PC-3 (cell line): ENCODE data around the gene CSK. TPM values are rescaled to one million over a fixed set of nuclear protein-coding genes. Genes with fewer than 3 reads are reported as not detected.

Experiments
- ATAC-seq: fragments of 200-7000 bp; cut with Tn5 transposase; 2 replicates; pipeline ENCODE4 v1.9.1; 2020; ENCODE audit warnings: mild to moderate bottlenecking, moderate library complexity
- BruUV-seq: library from RNA; stranded (reverse); fragments of 400-500 nt; replicated peaks from 2 replicates; lab custom pipeline; 2021; lab: Mats Ljungman, UMichigan
- CTCF ChIA-PET: fragments of 300-600 bp; sonication (Branson Sonifier 250); formaldehyde crosslinking; loops from one replicate; lab custom pipeline; 2022; ENCODE audit warnings: antibody characterized with exemption; lab: Charles Lee
- POLR2A ChIA-PET: fragments of 300-600 bp; sonication (Branson Sonifier 250); formaldehyde crosslinking; loops from one replicate; lab custom pipeline; 2022; ENCODE audit warnings: antibody characterized with exemption; ENCODE audit not compliant: unreplicated experiment; lab: Charles Lee
- DNase-seq: peaks from one replicate; pipeline ENCODE4 v3.0.0-alpha.2; 2015
- H2AFZ ChIP-seq: fragments of 300-600 bp; sonication (generic); 2 replicates; pipeline ENCODE4 v1.6.0; 2016; ENCODE audit warnings: antibody characterized with exemption, low read length
- H3F3A ChIP-seq: fragments of 300-600 bp; sonication (generic); one replicate; pipeline ENCODE4 v1.6.0; 2017; ENCODE audit warnings: antibody characterized with exemption, low read length, control low read depth, mild to moderate bottlenecking; ENCODE audit not compliant: unreplicated experiment
- H3K27ac ChIP-seq: fragments of 300-600 bp; sonication (generic); 2 replicates; pipeline ENCODE4 v1.5.1; 2016; ENCODE audit warnings: mild to moderate bottlenecking, low read length
- H3K27me3 ChIP-seq: fragments of 300-600 bp; sonication (generic); 2 replicates; pipeline ENCODE4 v1.6.1; 2016; ENCODE audit warnings: low read length, mixed read lengths
- H3K36me3 ChIP-seq: fragments of 300-600 bp; sonication (generic); 2 replicates; pipeline ENCODE4 v1.6.1; 2016; ENCODE audit warnings: low read depth, mixed run types, low read length, mixed read lengths
- H3K4me1 ChIP-seq: fragments of 300-600 bp; sonication (generic); 2 replicates; pipeline ENCODE4 v1.5.1; 2016; ENCODE audit warnings: low read length; ENCODE audit not compliant: insufficient read depth
- H3K4me2 ChIP-seq: fragments of 300-600 bp; sonication (generic); 2 replicates; pipeline ENCODE4 v1.6.0; 2016; ENCODE audit warnings: low read length
- H3K4me3 ChIP-seq: fragments of 300-600 bp; sonication (generic); 2 replicates; pipeline ENCODE4 v1.5.1; 2016; ENCODE audit warnings: mild to moderate bottlenecking, low read length, mixed read lengths
- H3K79me2 ChIP-seq: fragments of 300-600 bp; sonication (generic); 2 replicates; pipeline ENCODE4 v1.6.1; 2017; ENCODE audit warnings: low read length, mixed read lengths
- H3K9ac ChIP-seq: fragments of 300-600 bp; sonication (generic); 2 replicates; pipeline ENCODE4 v1.6.0; 2016; ENCODE audit warnings: mild to moderate bottlenecking, low read length
- H3K9me2 ChIP-seq: fragments of 300-600 bp; sonication (generic); replicated peaks from 2 replicates; pipeline ENCODE4 v1.6.1; 2016; ENCODE audit warnings: mixed run types, low read length, mixed read lengths
- H3K9me3 ChIP-seq: fragments of 300-600 bp; sonication (generic); 2 replicates; pipeline ENCODE4 v1.6.1; 2016; ENCODE audit warnings: low read length, mixed read lengths
- H4K20me1 ChIP-seq: fragments of 300-600 bp; sonication (generic); 2 replicates; pipeline ENCODE4 v1.6.1; 2016; ENCODE audit warnings: low read length, mixed read lengths
- EZH2 ChIP-seq: fragments of 300-600 bp; sonication (generic); IDR thresholded peaks from one replicate; pipeline ENCODE4 v1.6.1; 2017; ENCODE audit warnings: antibody characterized with exemption, mild to moderate bottlenecking, low read length; ENCODE audit not compliant: unreplicated experiment
- EZH2phosphoT487 ChIP-seq: fragments of 300-600 bp; sonication (generic); IDR thresholded peaks from 2 replicates; pipeline ENCODE4 v1.6.1; 2018; ENCODE audit warnings: mild to moderate bottlenecking, antibody characterized with exemption, low read length, borderline replicate concordance
- intact Hi-C: fragments of 100-400 bp; cut with micrococcal nuclease; formaldehyde crosslinking; loops from 2 replicates; pipeline ENCODE4 v1.9.0; 2023
- total RNA-seq: library from RNA; depleted of rRNA; stranded (reverse); fragments of >200 nt; gene quantifications from 2 replicates; pipeline ENCODE4 v1.2.3, GENCODE V29; 2014
- TF ChIP-seq, protein P1 (sequence below): fragments of 300-600 bp; sonication (generic); conservative IDR thresholded peaks from 2 replicates; pipeline ENCODE4 v1.5.1; 2017; ENCODE audit warnings: antibody characterized with exemption, low read depth, mild to moderate bottlenecking, low read length

The CSK gene
- total RNA-seq, 1 experiment from 2014 or later: 38.0 TPM

DNA sequence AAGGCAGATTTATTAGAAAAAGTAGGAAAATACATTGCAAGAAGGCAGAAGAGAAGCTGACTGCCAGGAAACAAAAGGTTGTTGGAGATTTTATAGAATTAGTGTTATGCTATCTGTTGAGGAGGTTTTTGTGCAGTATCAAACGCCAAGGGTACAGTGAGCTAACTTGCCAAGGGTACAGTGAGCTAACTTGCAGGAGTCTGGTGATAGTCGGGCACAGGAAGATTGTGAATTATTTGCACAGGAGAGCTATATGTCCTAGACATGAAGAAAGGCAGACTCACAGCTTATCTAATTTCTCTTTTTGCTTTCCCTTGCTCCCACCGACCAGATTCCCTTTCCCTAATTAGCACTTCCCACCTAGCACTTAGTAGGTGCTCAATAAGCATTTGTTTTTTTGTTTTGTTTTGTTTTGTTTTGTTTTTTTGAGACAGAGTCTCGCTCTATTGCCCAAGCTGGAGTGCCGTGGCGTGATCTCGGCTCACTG, 2.7 kb upstream of the CSK start:
- BruUV-seq: no TSS peak

DNA sequence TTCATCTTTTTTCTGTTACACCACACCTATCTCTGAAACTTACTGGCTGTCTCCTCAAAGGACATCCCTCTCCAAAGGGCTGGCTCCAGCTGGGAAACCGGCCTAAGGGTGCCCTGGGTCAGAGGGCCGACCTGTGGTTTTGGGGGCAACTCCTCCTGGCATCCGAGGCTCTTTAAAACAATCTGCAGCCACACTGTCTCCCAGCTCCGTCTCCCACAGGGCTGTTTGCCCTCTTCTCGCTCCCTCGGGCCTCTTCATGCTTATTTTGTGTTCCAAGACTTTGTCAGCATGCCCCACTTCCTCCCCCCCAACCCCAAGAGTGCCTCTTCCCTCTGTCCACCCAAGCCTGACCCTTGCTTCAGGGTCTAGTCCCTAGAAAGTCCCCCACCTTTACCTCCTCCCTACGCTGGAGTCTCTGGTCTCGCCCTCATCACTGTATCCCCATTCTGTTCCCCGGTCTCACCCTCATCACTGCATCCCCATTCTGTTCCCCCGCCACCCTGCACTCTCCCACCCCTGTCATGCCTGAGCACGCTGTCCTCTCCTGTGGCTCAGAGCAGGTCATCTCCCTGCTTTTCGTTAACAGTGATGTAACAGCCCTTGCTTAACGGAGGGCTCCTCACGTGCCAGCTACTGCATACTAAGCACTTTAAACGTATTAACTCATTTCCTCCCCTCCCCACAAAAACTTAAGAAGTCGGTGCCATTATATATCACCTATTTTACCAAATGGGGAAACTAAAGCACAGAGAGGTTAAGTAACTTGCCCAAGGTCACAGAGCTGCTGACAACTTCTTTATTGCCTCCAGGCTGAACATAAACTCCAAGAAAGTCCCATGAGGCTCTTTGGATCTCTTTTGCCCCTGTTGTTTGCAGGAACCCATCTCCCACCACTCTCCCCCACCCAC, 1.1 kb upstream of the CSK start:
- Histone ChIP-seq H3K9me3 (no peaks in the 10 kb centered on the region), H3K36me3 (no peaks in the 10 kb centered on the region; the same call in 1 of the 2 replicates), H3K79me2 (peaks cover 35% of the 10 kb centered on the region), H3K4me1 (peaks cover 18% of the 10 kb centered on the region), H3K4me2 (peak overlapping the region; percentile 100), H3K9ac (no peak overlapping the region), H3F3A (no peaks in the 10 kb centered on the region), H3K27me3 (no peaks in the 10 kb centered on the region), H3K9me2 (no peaks in the 10 kb centered on the region), H2AFZ (peak overlapping the region; percentile 99), H3K4me3 (peak overlapping the region; percentile 78; the same call in 1 of the 2 replicates), H4K20me1 (no peaks in the 10 kb centered on the region), H3K27ac (no peak overlapping the region)
- no TSS peak for BruUV-seq
- no peak for ATAC-seq
- ChIA-PET CTCF (interaction anchor here (0.8 kb wide), 1 partner anchor 61 kb away, joined by 3 read pairs; no protein-coding TSS in a partner anchor), POLR2A (no interaction called here)
- DNase-seq: no peak
- no peak for TF ChIP-seq EZH2
- TF ChIP-seq EZH2phosphoT487: no peak
- TF ChIP-seq, protein P1, sequence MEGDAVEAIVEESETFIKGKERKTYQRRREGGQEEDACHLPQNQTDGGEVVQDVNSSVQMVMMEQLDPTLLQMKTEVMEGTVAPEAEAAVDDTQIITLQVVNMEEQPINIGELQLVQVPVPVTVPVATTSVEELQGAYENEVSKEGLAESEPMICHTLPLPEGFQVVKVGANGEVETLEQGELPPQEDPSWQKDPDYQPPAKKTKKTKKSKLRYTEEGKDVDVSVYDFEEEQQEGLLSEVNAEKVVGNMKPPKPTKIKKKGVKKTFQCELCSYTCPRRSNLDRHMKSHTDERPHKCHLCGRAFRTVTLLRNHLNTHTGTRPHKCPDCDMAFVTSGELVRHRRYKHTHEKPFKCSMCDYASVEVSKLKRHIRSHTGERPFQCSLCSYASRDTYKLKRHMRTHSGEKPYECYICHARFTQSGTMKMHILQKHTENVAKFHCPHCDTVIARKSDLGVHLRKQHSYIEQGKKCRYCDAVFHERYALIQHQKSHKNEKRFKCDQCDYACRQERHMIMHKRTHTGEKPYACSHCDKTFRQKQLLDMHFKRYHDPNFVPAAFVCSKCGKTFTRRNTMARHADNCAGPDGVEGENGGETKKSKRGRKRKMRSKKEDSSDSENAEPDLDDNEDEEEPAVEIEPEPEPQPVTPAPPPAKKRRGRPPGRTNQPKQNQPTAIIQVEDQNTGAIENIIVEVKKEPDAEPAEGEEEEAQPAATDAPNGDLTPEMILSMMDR: no peak
- intact Hi-C loops: loop anchor here (1.0 kb wide), 1 partner anchor 55 kb away; no protein-coding TSS in a partner anchor

More for the DNA sequence above, 2.7 kb upstream of the CSK start:
- ChIA-PET CTCF (no interaction called here), POLR2A (no interaction called here)
- peaks cover 18% of the 10 kb centered on the region for H3K4me1 ChIP-seq
- no peaks in the 10 kb centered on the region for H4K20me1 ChIP-seq
- no peaks in the 10 kb centered on the region for H3K9me2 ChIP-seq
- DNase-seq (no peak), ATAC-seq (no peak)
- peaks cover 19% of the 10 kb centered on the region for H3K79me2 ChIP-seq
- H3K4me2 ChIP-seq: no peak overlapping the region
- H3F3A ChIP-seq: no peaks in the 10 kb centered on the region
- intact Hi-C loops: no loop called here
- H3K9me3 ChIP-seq: no peaks in the 10 kb centered on the region
- H3K27ac ChIP-seq: no peak overlapping the region
- no peaks in the 10 kb centered on the region for H3K27me3 ChIP-seq
- no peak overlapping the region for H3K4me3 ChIP-seq
- H3K36me3 ChIP-seq: no peaks in the 10 kb centered on the region
- H2AFZ ChIP-seq: no peak overlapping the region
- H3K9ac ChIP-seq: no peak overlapping the region
- TF ChIP-seq EZH2phosphoT487 (no peak), EZH2 (no peak)
- TF ChIP-seq, protein P1: no peak
